Pancreas (tissue), 10 donors: ENCODE data around the gene URB1. TPM values are rescaled to one million over a fixed set of nuclear protein-coding genes. Genes with fewer than 3 reads are reported as not detected.

Experiments used
- ATAC-seq, 4 donors: fragments of 200-7000 bp; cut with Tn5 transposase; one replicate each; pipeline versions ENCODE4 v1.8.0 to v1.9.1; 2020; ENCODE audit warnings: mild to moderate bottlenecking in 4 of 4, moderate library complexity in 4 of 4
- DNase-seq, 6 donors: peaks; one replicate each; pipeline ENCODE4 v3.0.0-alpha.2; 2020
- FAIRE-seq: peaks from 2 replicates; lab custom pipeline; 2012; peaks lifted over from hg19 to GRCh38; lab: Jason Lieb, UNC
- H3K27ac ChIP-seq, 4 donors: fragments of 200-600 bp; sonication (generic); 1 replicate in 3 of 4; 2 replicates in 1 of 4; pipeline versions ENCODE4 v1.5.0 to v1.8.0; 2020
- H3K27me3 ChIP-seq, 4 donors: fragments of 200-600 bp; one replicate each; pipeline ENCODE4 v1.8.0; 2021
- H3K36me3 ChIP-seq, 3 donors: fragments of 200-600 bp; sonication (generic) in 1 of 3; one replicate each; pipeline versions ENCODE4 v1.5.0 to v1.8.0; 2020 to 2021
- H3K4me1 ChIP-seq, 3 donors: fragments of 200-600 bp; one replicate each; pipeline ENCODE4 v1.8.0; 2021
- H3K4me3 ChIP-seq, 4 donors: fragments of 200-600 bp; sonication (generic) in 2 of 4; one replicate each; pipeline versions ENCODE4 v1.5.0 to v1.8.0; 2020 to 2021
- H3K9me3 ChIP-seq, 4 donors: fragments of 200-600 bp; one replicate each; pipeline ENCODE4 v1.8.0; 2021
- WGBS, 2 donors: extraction: QIAGEN DNeasy Blood & Tissue Kit; methylation state at CpG; one replicate each; pipeline ENCODE4 v1.1.7; 2013; 5-methylcytosine and 5-hydroxymethylcytosine counted together
- intact Hi-C, 3 donors: fragments of 100-400 bp; cut with DNase I; formaldehyde crosslinking; loops; one replicate each; pipeline versions ENCODE4 v1.11.1 to v1.14.2; 2022
- polyA plus RNA-seq, 2 donors: library from polyadenylated mRNA; stranded (reverse); fragments of 200-250 nt; gene quantifications; one replicate each; pipeline ENCODE4 v1.2.3, GENCODE V29; 2013
- total RNA-seq, 6 donors: library from RNA; stranded (reverse); fragmentation: NEBNext Ultra II Directional in 4 of 6; extraction: Animal tissue kit (Norgen Biotek cat#: 25700) in 4 of 6; gene quantifications; one replicate each; pipeline versions ENCODE4 v1.2.1 to v1.2.4, GENCODE V29; 2021 to 2023
- TF ChIP-seq, protein P1 (sequence below), 4 donors: fragments of 200-600 bp; sonication (generic) in 3 of 4; IDR thresholded peaks; one replicate each; pipeline versions ENCODE4 v1.5.0 to v1.8.0; 2021; ENCODE audit warnings: antibody characterized with exemption in 4 of 4
- donor health status: healthy with polysubstance abuse.
- donor health status: DM: no; HTN: no; CAD: no; lungs with moderate emphysema.
- donor health status: DM: no; HTN: no; CAD: no.
- donor health status: control.
- donor health status: control.
- donor health status: Bipolar disorder and iron deficiency.
- donor health status: DM: yes; HTN: yes; CAD: no.
- donor health status: DM: no; HTN: no; CAD: no.
- donor health status: DM: no; HTN: no; CAD: no.
- donor health status: DM: yes; HTN: yes; CAD: no.

The URB1 gene
- total and polyA plus RNA-seq, 8 donors, result 2.9 to 11.0 (median 7.3) TPM

DNA sequence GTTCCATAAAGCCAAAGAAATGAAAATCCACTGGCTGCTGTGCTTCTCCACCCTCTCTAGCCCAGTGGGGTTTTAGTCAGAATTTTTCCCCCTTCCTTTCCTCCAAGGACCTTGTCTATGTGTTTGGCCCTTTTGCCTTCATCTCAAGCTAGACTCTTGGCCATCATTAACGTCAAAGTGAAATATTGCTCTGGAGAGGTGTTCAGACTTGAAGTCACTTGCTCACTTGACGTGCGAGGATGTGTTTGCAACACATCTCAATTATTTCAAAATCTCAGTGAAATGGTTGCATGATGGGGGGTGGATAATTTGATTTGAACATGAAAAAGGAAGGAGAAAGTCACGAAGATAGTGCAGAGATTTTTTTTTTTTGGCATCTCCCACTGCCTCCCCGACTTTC lies 33.3 kb upstream of the URB1 start:
- H3K4me3 ChIP-seq, result no peak overlapping the region
- no peaks in the 10 kb centered on the region for H3K27me3 ChIP-seq
- intact Hi-C loops, result no loop called here
- no peak for ATAC-seq
- H3K9me3 ChIP-seq, result no peaks in the 10 kb centered on the region
- no peak for FAIRE-seq
- no peak for DNase-seq
- H3K36me3 ChIP-seq, result no peaks in the 10 kb centered on the region
- 70 to 80% methylated on average over 5 of the region's 5 CpGs for WGBS, 2 donors
- no peak overlapping the region for H3K27ac ChIP-seq
- no peaks in the 10 kb centered on the region for H3K4me1 ChIP-seq
- TF ChIP-seq, protein P1, sequence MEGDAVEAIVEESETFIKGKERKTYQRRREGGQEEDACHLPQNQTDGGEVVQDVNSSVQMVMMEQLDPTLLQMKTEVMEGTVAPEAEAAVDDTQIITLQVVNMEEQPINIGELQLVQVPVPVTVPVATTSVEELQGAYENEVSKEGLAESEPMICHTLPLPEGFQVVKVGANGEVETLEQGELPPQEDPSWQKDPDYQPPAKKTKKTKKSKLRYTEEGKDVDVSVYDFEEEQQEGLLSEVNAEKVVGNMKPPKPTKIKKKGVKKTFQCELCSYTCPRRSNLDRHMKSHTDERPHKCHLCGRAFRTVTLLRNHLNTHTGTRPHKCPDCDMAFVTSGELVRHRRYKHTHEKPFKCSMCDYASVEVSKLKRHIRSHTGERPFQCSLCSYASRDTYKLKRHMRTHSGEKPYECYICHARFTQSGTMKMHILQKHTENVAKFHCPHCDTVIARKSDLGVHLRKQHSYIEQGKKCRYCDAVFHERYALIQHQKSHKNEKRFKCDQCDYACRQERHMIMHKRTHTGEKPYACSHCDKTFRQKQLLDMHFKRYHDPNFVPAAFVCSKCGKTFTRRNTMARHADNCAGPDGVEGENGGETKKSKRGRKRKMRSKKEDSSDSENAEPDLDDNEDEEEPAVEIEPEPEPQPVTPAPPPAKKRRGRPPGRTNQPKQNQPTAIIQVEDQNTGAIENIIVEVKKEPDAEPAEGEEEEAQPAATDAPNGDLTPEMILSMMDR (IDR thresholded peaks at IDR 0.05), result no peak

DNA sequence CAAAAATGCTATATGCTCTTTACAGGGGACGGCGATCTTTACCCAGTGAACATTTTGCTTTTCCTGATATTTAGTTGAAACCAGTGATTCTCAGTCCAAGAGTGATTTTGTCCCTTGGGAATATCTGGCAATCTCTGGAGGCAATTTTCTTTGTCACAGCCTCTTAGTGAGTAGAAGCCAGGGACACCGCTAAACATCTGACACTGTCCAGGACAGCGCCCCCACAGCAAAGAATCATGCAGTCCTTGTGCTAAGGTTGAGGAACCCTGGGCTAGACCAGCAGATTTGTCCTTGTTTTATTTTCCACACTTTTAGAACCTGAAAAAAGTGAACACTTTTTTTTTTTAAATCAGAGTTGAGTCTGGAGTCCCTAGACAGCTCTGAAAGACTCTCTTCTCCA lies 32.8 kb upstream of the URB1 start:
- Histone ChIP-seq H3K9me3 (no peaks in the 10 kb centered on the region), H3K27ac (no peak overlapping the region), H3K27me3 (no peaks in the 10 kb centered on the region), H3K4me3 (no peak overlapping the region), H3K4me1 (no peaks in the 10 kb centered on the region), H3K36me3 (no peaks in the 10 kb centered on the region)
- DNase-seq (no peak), ATAC-seq (no peak), FAIRE-seq (no peak)
- TF ChIP-seq, protein P1 (IDR thresholded peaks at IDR 0.05), result no peak
- WGBS, 2 donors, result 95 to 97% methylated on average over 4 of the region's 4 CpGs
- intact Hi-C loops, result no loop called here

DNA sequence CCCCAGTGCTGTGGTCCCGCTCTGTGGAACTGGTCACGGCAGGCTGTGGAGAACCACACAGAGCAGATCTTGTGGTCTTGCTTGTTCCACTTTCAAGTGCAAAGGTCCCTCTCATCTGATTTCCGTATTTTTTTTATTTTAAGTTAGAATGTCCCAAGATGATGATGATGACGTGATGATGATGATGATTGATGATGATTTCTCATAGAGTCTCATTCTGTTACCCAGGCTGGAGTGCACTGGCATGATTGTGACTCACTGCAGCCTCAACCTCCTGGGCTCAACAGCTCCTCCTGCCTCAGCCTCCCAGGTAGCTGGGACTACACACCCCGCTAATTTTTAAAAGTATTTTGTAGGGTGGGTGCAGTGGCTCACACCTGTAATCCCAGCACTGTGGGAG lies 31.9 kb upstream of the URB1 start:
- Histone ChIP-seq H3K9me3 (no peaks in the 10 kb centered on the region), H3K4me3 (no peak overlapping the region), H3K36me3 (no peaks in the 10 kb centered on the region), H3K27ac (no peak overlapping the region), H3K4me1 (no peaks in the 10 kb centered on the region), H3K27me3 (no peaks in the 10 kb centered on the region)
- intact Hi-C loops, result no loop called here
- TF ChIP-seq, protein P1 (IDR thresholded peaks at IDR 0.05), result no peak
- DNase-seq (no peak), ATAC-seq (no peak), FAIRE-seq (no peak)
- 89 to 90% methylated on average over 5 of the region's 5 CpGs for WGBS, 2 donors

DNA sequence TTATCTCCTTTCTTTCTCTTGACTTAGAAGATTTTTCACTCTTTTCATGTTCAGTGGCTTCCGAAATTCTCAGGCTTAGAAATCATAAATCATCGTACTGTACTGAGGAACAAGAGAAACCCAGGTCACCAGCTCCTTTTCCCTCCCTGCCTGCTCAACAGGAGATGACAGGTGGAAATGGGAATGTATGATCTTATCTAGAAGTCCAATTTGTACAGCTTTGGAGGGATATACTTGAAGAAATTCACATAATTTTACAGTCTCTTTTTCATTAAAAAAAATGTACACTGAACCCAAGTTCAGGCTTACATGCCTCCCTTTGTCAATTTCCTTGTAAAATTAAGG lies 31.4 kb upstream of the URB1 start:
- DNase-seq (no peak), ATAC-seq (no peak), FAIRE-seq (no peak)
- no peak overlapping the region for H3K27ac ChIP-seq
- H3K4me3 ChIP-seq, result no peak overlapping the region
- WGBS, 2 donors, result 60 to 86% methylated on average over 2 of the region's 2 CpGs
- TF ChIP-seq, protein P1 (IDR thresholded peaks at IDR 0.05), result no peak
- no peaks in the 10 kb centered on the region for H3K36me3 ChIP-seq
- intact Hi-C loops, result no loop called here
- no peaks in the 10 kb centered on the region for H3K9me3 ChIP-seq
- no peaks in the 10 kb centered on the region for H3K27me3 ChIP-seq
- H3K4me1 ChIP-seq, result no peaks in the 10 kb centered on the region

DNA sequence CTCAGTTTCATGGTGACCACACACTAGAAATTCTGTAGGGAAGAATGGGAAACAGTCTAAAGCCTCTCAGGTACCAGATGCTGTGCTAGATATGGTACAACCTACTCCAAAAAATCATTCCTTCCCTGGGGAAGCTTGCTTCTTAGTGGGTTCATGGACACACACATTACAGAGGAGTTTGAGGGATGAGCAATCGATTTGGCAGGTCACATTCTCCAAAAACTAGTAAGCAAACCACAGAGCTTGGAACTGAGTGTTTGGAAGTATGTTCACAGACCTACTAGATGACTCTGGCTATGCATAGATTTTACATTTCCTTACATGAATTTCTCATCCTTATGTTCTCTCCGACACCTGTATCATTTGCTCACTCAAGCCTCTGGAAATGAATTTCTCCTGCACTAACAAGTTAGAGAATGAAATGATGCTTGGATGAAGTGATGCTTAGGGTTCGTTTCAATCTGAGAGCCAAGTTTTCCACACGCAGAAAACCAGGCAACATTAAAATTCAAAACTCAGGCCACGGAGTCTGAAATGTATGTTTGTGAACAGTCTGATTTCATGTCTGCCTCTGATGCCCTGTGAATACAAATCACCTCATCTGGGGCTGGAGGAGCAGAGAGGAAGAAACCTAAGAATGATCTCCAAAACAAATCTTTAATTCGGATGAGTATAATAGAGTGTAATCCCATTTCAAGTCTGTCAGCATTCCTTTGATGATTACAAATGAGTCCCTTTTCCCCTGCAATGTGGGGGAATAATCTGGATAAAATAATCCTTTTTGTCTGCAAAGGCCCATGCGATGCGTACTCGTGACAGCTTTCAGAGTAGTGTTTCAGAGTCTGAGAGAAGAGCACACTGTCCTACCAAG lies 30.7 kb upstream of the URB1 start:
- intact Hi-C loops, result no loop called here
- FAIRE-seq (no peak), DNase-seq (no peak), ATAC-seq (peak in 1 of 4 donors; percentile 44)
- H3K36me3 ChIP-seq, result no peaks in the 10 kb centered on the region
- H3K27ac ChIP-seq, result no peak overlapping the region
- 76 to 78% methylated on average over 9 of the region's 9 CpGs for WGBS, 2 donors
- TF ChIP-seq, protein P1 (IDR thresholded peaks at IDR 0.05), result no peak
- H3K4me1 ChIP-seq, result no peaks in the 10 kb centered on the region
- no peaks in the 10 kb centered on the region for H3K9me3 ChIP-seq
- H3K27me3 ChIP-seq, result no peaks in the 10 kb centered on the region
- H3K4me3 ChIP-seq, result no peak overlapping the region
